Caco-2 (cell line): Measurements from ENCODE around the gene MAGI1. TPM values are rescaled to one million over a fixed set of nuclear protein-coding genes. Genes with fewer than 3 reads are reported as not detected.

ENCODE experiments used
- BruUV-seq: library from RNA; stranded (reverse); fragments of 400-500 nt; replicated peaks from 2 replicates; lab custom pipeline; 2021; lab: Mats Ljungman, UMichigan
- CTCF ChIA-PET: fragments of 300-600 bp; sonication (Branson Sonifier 250); formaldehyde crosslinking; loops from one replicate; lab custom pipeline; 2022; ENCODE audit warnings: antibody characterized with exemption; lab: Charles Lee
- POLR2A ChIA-PET: fragments of 300-600 bp; sonication (Branson Sonifier 250); formaldehyde crosslinking; loops from one replicate; lab custom pipeline; 2022; ENCODE audit warnings: antibody characterized with exemption; lab: Charles Lee
- DNase-seq, 2 experiments: peaks; one replicate each; pipeline versions ENCODE4 v3.0.0 to v3.0.0-alpha.2; 2020 to 2022
- H3K27me3 ChIP-seq: replicated peaks from 2 replicates; pipeline ENCODE4 v1.6.0; 2011; ENCODE audit warnings: low read length; ENCODE audit not compliant: control insufficient read depth, insufficient read depth
- H3K36me3 ChIP-seq: 2 replicates; pipeline ENCODE4 v1.5.1; 2011; ENCODE audit warnings: low read length; ENCODE audit not compliant: control insufficient read depth, insufficient read depth
- H3K4me1 ChIP-seq: fragments of 250-450 bp; sonication (Bioruptor Pico); 2 replicates; pipeline ENCODE4 v1.5.1; 2020; ENCODE audit warnings: mild to moderate bottlenecking
- H3K4me3 ChIP-seq: 2 replicates; pipeline ENCODE4 v1.5.1; 2011; ENCODE audit warnings: low read depth, mild to moderate bottlenecking, control low read depth, low read length
- H3K9me3 ChIP-seq: fragments of 250-450 bp; sonication (Bioruptor Pico); 2 replicates; pipeline ENCODE4 v1.5.1; 2020; ENCODE audit warnings: mild to moderate bottlenecking, moderate library complexity
- H3K27ac Mint-ChIP-seq: one replicate; pipeline ENCODE4 v1.8.0; 2022; ENCODE audit warnings: mixed read lengths; ENCODE audit not compliant: unreplicated experiment
- H3K27me3 Mint-ChIP-seq: one replicate; pipeline ENCODE4 v1.8.0; 2022; ENCODE audit warnings: mixed read lengths; ENCODE audit not compliant: insufficient read depth, unreplicated experiment
- H3K36me3 Mint-ChIP-seq: one replicate; pipeline ENCODE4 v1.8.0; 2022; ENCODE audit warnings: mild to moderate bottlenecking, mixed read lengths; ENCODE audit not compliant: insufficient read depth, unreplicated experiment
- H3K4me1 Mint-ChIP-seq: one replicate; pipeline ENCODE4 v1.8.0; 2022; ENCODE audit warnings: low read depth, mixed read lengths; ENCODE audit not compliant: unreplicated experiment
- H3K4me3 Mint-ChIP-seq: one replicate; pipeline ENCODE4 v1.8.0; 2022; ENCODE audit warnings: mild to moderate bottlenecking, moderate library complexity, mixed read lengths; ENCODE audit not compliant: unreplicated experiment
- H3K9me3 Mint-ChIP-seq: one replicate; pipeline ENCODE4 v1.8.0; 2022; ENCODE audit warnings: mixed read lengths; ENCODE audit not compliant: unreplicated experiment
- intact Hi-C: fragments of 100-400 bp; cut with micrococcal nuclease; formaldehyde crosslinking; loops from one replicate; pipeline ENCODE4 v1.10.0; 2022; ENCODE audit not compliant: unreplicated experiment
- total RNA-seq: library from RNA; stranded (reverse); gene quantifications from 2 replicates; pipeline ENCODE4 v1.2.3, GENCODE V29; 2022
- TF ChIP-seq, protein P1 (sequence below), 2 experiments: fragments of 200-600 bp in 1 of 2; IDR thresholded peaks; 1 replicate in 1 of 2; 2 replicates in 1 of 2; pipeline versions ENCODE4 v1.5.1 to v1.8.0; 2011 to 2022; ENCODE audit warnings: antibody characterized with exemption in 1 of 2, control low read depth in 1 of 2, inconsistent platforms in 1 of 2, low read depth in 1 of 2, low read length in 1 of 2, mild to moderate bottlenecking in 1 of 2, moderate library complexity in 1 of 2; ENCODE audit not compliant: insufficient read depth in 1 of 2, severe bottlenecking in 1 of 2, unreplicated experiment in 1 of 2

The MAGI1 gene
- total RNA-seq, 1 experiment from 2014 or later: 64.9 TPM

DNA sequence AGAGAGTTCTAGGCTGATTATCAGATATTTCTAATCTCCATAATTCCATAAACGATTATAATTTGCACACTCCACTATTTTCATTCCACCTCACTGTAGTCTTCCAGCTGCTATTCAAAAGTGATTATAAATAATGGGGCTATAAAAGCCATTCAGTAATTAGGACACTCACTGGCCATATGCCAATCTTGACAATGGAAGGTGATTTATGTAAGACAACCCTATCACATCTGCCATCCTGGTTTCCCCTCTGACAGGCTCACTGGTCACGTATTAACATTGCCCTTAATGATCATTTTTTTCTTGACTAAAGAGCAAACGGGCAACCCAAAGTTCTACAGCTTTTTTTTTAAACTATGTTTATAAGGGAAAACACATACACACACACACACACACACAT, 402.4 kb downstream of the MAGI1 start:
- Histone ChIP-seq H3K4me3 (no peak overlapping the region), H3K27me3 (no peaks in the 10 kb centered on the region), H3K36me3 (no peaks in the 10 kb centered on the region), H3K4me1 (no peaks in the 10 kb centered on the region), H3K9me3 (no peaks in the 10 kb centered on the region)
- no peak for DNase-seq
- TF ChIP-seq, protein P1, sequence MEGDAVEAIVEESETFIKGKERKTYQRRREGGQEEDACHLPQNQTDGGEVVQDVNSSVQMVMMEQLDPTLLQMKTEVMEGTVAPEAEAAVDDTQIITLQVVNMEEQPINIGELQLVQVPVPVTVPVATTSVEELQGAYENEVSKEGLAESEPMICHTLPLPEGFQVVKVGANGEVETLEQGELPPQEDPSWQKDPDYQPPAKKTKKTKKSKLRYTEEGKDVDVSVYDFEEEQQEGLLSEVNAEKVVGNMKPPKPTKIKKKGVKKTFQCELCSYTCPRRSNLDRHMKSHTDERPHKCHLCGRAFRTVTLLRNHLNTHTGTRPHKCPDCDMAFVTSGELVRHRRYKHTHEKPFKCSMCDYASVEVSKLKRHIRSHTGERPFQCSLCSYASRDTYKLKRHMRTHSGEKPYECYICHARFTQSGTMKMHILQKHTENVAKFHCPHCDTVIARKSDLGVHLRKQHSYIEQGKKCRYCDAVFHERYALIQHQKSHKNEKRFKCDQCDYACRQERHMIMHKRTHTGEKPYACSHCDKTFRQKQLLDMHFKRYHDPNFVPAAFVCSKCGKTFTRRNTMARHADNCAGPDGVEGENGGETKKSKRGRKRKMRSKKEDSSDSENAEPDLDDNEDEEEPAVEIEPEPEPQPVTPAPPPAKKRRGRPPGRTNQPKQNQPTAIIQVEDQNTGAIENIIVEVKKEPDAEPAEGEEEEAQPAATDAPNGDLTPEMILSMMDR (IDR thresholded peaks at IDR 0.05; ENCODE audit: insufficient read depth in 1 of 2, low read depth in 1 of 2, low read length in 1 of 2, severe bottlenecking in 1 of 2, unreplicated experiment in 1 of 2): no peak
- Mint-ChIP-seq H3K36me3 (peaks cover 7% of the 10 kb centered on the region), H3K4me3 (no peak overlapping the region), H3K27me3 (no peaks in the 10 kb centered on the region), H3K4me1 (no peaks in the 10 kb centered on the region), H3K9me3 (no peaks in the 10 kb centered on the region), H3K27ac (no peak overlapping the region)
- no TSS peak for BruUV-seq
- POLR2A ChIA-PET: no interaction called here
- intact Hi-C loops: no loop called here
- CTCF ChIA-PET: no interaction called here

DNA sequence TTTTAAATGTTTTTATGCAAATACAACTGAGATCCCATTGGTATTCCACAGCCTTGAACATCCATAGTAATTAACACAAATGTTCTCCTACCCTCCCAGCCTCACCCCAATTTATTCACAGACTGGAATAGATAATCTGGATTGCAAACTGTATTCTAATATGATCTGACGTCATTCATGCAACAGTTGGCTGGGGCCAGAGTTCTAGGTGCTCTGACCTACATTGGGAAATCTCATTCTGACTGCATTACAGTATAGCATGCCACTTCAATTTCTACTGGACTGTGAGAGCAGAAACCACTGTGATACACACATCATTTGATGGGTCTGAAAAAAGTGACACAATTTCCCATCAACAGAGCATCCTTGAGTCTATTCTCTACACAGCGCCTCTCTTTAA, 403.1 kb downstream of the MAGI1 start:
- no peaks in the 10 kb centered on the region for H3K36me3 ChIP-seq
- no peak for DNase-seq
- no TSS peak for BruUV-seq
- H3K9me3 Mint-ChIP-seq: no peaks in the 10 kb centered on the region
- H3K36me3 Mint-ChIP-seq: peaks cover 7% of the 10 kb centered on the region
- H3K27me3 ChIP-seq: no peaks in the 10 kb centered on the region
- ChIA-PET CTCF (no interaction called here), POLR2A (no interaction called here)
- TF ChIP-seq, protein P1 (IDR thresholded peaks at IDR 0.05; ENCODE audit: insufficient read depth in 1 of 2, low read depth in 1 of 2, low read length in 1 of 2, severe bottlenecking in 1 of 2, unreplicated experiment in 1 of 2): no peak
- no peak overlapping the region for H3K4me3 ChIP-seq
- no peak overlapping the region for H3K27ac Mint-ChIP-seq
- no peaks in the 10 kb centered on the region for H3K9me3 ChIP-seq
- H3K4me1 ChIP-seq: no peaks in the 10 kb centered on the region
- no peak overlapping the region for H3K4me3 Mint-ChIP-seq
- no peaks in the 10 kb centered on the region for H3K4me1 Mint-ChIP-seq
- intact Hi-C loops: no loop called here
- H3K27me3 Mint-ChIP-seq: no peaks in the 10 kb centered on the region

DNA sequence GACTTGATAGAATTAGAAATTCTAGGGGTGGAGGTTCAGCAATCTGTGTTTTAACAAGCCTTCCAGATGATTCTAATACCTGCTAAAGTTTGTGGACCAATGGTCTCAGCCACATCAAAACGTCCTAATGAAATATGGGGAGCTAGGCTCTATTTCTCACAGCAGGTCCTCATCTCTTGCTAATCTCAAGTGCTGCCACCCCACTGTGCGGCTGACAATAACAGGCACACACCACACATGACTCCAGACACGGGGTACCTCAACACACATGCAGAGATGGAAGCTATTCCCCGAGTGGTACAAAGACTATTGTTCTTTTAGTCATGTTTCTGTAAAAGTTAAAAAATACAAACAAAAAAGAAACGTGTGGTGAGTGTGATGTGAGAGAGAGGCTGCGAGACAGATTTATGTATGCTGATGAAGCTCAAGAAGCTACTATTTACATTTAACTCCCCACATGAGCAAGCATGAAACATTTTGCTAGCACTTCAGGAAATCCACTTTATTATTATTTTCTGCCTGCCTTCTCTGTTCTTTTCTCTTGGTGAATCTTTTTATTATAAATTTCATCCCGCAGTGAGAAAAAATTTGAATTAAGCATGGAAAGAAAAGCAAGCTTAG, 405.6 kb downstream of the MAGI1 start:
- no peaks in the 10 kb centered on the region for H3K27me3 ChIP-seq
- ChIA-PET POLR2A (no interaction called here), CTCF (no interaction called here)
- no peak for DNase-seq
- intact Hi-C loops: no loop called here
- H3K27ac Mint-ChIP-seq: no peak overlapping the region
- H3K9me3 Mint-ChIP-seq: no peaks in the 10 kb centered on the region
- H3K27me3 Mint-ChIP-seq: no peaks in the 10 kb centered on the region
- no peaks in the 10 kb centered on the region for H3K9me3 ChIP-seq
- H3K36me3 Mint-ChIP-seq: peaks cover 7% of the 10 kb centered on the region
- TF ChIP-seq, protein P1 (IDR thresholded peaks at IDR 0.05; ENCODE audit: insufficient read depth in 1 of 2, low read depth in 1 of 2, low read length in 1 of 2, severe bottlenecking in 1 of 2, unreplicated experiment in 1 of 2): no peak
- H3K4me1 Mint-ChIP-seq: no peaks in the 10 kb centered on the region
- no peak overlapping the region for H3K4me3 ChIP-seq
- no peaks in the 10 kb centered on the region for H3K4me1 ChIP-seq
- no peaks in the 10 kb centered on the region for H3K36me3 ChIP-seq
- BruUV-seq: no TSS peak
- no peak overlapping the region for H3K4me3 Mint-ChIP-seq
